CD4-positive, alpha-beta T cell treated with Interleukin-12 subunit alpha and Interleukin-12 subunit beta, for 1 hour (primary cell): Measurements from ENCODE around the gene PATJ.

Source experiments
- DNase-seq: peaks from one replicate; pipeline ENCODE4 v3.0.0-alpha.2; 2020

The PATJ gene

DNA sequence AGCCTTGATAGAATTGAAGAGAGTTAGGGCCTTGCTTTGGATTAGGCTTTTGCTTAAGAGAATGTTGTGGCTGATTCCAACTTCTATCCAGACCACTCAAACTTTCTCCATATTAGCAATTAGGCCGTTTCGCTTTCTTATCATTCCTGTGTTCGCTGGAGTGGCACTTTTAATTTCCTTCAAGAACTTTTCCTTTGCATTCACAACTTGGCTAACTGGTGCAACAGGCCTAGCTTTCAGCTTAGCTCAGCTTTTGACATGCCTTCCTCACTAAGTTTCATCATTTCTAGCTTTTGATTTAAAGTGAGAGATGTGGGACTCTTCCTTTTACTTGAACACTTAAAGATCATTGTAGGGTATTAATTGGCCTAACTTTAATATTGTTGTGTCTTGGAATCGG is 268.7 kb downstream of the PATJ start:
- DNase-seq = no peak

DNA sequence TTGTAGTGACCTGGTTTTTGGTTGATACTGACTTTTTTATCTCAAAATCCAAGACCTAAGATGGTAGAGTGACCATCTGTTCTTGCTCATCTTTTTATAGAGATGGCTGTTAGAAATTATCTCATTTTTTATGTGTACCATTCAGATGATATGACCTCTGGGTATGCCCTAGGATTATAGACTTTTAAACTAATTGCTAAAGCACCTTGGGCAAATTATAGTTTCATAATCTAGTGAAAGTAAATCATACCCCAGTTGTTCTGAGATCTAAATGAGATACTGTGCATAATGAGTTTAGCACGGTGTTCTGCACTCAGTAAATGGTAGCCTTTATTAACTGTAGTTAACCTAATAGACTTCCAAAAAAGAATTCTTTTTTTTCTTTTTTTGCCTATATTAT is 269.8 kb downstream of the PATJ start:
- DNase-seq = no peak

DNA sequence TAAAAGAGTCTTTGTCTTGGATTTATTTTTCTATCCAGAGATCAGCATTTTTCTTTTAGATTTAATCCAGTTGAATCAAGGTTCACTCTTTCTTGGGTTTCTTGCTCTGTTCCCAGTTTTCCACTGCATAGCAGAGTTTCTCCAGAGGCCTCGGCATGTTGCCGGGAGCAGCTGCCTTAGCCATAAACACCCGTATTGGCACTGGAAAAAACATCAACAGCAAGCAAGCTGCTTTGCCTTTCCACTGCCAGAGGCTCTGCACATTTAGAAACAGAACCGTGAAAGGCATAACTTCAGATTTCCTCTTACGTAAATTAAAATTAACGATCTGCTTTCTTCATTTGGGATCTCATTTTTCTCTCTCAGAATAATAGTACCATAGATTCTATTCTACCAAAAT is 270.6 kb downstream of the PATJ start:
- no peak for DNase-seq

DNA sequence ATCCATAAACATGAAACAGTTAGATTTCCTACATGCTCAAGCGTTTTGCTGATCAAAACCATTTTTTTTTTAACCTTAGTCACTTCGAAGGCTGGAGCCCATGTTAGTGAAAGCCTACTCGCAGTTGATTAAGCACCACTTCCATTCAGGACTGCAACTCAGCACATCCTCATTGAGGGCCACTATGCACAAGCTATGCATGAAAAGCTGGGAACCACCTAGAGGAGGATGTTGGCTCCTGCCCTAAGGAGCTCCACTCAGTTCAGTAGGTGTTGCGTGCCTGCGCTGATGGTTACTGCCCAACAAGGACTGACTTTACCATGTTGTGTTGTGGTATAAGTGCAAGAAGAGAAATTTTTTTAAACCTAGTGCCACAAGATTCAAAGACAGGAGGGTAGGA is 271.0 kb downstream of the PATJ start:
- DNase-seq = no peak

DNA sequence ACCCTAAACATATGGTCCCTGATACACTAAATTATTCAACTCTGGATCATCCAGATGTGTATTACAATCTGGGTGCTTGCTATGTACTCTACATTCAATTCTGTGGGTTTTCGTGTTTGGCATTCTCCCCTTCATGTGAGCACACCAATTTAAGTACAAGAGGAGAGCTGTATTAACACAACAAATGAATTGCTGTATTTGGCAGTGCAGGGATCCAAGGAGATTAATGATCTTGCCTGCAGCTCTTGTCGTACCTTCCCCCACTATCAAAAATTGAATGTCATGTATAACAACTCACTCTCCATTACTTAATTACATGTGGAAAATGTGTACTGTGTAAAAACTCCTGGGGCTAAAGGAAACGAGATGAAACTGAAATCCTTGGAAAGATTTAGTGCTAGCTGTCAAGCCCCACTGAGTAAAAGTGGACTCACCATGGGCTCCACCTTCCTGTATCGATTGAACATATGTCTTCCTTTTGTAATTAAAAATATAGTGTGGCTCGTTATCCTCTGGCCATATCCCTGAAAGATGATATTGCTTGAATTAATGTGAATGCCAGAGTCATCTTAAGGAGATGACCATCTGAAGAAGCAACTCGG is 280.2 kb downstream of the PATJ start:
- DNase-seq = no peak

DNA sequence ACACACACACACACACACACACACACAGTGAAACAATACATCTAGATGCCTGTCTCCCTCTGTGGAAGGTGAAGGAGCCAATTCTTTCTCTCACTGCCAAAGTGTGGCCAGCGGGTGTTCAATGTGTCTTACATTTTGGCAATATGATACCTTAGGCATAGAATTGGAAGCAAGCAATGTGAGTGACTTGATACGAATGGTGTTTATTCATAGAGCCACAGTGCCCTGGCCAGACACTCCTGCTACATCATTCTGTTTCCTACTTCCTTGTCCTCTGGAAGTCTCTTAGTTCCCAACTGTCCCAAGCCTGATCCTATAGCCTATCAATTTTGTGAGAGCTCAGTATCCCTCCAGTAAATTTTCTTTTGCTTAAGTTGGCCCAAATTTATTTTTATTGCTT is 282.4 kb downstream of the PATJ start:
- DNase-seq = no peak

DNA sequence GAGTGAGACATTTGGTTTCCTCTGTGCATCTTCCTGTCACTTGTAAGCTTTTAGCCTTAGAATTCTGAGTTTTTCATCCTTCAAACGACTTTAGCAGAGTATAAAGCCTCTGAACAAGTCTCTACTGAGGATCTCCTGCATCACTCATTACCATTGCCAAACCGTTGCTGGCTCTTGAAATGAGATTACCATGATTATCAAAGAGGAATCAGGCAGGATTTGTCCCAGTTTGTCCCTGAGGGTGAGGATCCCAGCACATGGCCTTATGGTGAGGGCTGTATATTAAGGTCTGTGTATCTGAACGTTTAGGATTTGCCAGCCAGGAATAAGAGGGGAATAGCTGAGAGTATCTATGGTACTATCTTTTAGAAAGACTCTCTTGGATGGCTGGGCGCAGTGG is 282.9 kb downstream of the PATJ start:
- no peak for DNase-seq

DNA sequence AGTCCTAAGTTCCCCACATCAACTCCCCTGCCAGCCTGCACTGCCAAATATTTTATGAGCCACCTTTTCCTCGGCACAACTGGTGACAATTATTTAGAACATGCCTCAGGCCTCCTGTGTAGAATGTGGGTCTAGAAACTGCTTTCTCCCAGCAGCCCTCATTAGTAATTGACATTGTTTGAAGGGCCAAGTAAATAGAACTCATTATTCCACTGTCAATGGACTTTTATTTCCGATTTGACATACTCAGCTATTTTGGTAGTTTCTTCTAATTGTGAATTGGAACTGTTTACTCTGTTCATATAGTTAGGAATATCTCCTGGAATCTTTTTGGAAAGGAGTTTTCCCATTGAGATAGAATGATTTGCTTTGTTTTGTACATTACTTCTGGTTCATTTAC is 283.6 kb downstream of the PATJ start:
- DNase-seq = no peak

DNA sequence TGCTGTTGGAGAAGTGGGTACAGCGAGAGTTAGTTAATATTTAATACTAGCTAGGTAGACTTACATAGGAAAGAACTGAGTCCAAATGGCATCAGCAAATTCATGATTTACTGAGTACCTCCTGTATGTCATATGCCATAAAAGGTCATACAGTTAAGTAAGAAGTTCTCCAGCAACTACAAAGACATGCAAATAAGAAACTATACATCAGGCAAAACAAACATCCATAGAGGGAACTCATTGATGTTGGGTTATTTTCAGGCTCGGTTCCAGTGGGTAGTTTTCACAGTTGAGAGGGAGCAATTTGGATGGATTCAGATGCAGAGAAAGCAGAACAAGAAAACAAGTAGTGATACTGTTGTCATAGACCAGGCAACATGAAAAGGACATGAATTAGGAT is 287.4 kb downstream of the PATJ start:
- no peak for DNase-seq

DNA sequence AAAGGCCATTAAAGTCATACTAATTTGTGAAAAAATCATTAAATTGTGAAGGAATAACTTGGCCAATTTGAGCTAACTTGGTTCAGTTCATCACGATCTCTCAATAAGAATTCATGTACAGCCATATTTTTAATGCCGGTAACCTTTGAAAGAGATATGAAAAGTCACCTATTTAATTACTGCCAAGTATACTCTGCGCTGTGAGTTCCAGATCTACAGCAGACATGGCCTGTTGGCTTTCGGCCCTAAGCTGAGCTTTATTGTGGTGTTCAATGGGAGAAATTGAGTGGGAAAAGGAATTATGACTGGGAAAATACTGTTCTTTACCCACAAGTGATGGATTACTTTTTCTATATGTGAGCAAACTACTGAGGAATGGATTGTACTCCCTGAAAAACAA is 292.5 kb downstream of the PATJ start:
- DNase-seq = no peak

DNA sequence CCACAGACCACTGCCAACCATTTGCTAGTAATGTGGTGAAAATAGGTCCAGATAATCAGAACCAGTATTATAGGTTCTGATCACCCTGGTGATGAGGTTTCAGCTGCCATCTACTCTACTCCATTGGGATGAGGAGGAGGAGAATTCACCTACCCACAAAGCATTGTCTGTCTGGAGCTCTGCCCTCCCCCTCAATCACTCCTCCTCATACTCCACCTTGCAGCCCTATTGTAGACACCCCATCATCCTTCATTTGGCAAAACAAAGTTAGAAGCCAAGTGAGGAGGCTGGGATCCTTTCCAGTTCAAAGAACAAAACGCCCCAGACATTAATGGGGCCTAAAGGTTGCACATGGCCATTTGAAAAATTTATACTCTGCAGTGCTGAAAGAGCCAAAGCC is 295.0 kb downstream of the PATJ start:
- no peak for DNase-seq

DNA sequence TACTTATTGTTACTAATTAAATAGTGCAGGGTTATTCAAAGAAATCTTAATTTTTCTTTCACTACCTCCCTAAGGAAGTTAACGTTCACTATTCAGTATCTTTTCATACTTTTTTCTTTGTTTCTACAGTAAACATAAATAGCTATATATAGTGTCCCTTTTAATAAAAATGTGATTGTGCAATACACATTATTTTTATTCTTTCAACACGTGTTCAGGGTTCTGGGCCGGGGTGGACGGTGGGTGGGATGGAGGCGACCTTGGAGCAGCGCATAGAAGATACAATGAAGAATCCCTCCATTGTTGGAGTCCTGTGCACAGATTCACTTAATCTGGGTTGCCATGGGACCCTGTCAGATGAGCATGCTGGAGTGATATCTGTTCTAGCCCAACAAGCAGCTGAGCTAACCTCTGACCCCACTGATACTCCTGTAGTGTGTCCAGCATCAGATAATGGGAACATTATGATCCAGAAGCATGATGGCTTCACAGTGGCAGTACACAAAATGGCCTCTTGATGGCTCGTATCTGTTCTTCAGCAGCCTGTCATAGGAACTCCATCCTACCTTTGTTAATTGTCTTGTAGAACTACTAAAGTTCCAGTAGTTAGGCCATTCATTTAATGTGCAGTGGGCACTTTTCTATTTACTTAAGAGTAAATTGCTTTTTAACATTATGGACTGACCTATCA is 296.5 kb downstream of the PATJ start:
- DNase-seq = no peak

DNA sequence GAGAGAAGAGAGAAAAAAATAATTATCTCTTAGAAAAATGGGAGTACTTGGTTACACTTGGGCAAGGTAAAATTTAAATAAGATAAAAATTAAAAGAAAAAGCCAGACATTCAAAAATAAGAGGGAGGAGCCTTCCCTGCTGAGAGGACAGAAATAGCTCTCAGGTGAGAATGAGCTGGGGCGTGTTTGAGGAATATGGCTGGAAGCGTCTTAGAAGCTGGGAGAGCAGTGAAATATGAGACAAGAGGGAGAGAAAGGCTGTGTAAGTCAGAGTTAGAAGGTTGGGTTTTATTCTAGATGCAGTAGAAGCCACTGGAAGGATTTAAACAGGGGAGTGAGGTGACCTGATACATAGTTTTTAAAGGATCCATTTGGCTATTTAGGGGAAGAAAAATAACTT is 298.2 kb downstream of the PATJ start:
- DNase-seq = no peak

DNA sequence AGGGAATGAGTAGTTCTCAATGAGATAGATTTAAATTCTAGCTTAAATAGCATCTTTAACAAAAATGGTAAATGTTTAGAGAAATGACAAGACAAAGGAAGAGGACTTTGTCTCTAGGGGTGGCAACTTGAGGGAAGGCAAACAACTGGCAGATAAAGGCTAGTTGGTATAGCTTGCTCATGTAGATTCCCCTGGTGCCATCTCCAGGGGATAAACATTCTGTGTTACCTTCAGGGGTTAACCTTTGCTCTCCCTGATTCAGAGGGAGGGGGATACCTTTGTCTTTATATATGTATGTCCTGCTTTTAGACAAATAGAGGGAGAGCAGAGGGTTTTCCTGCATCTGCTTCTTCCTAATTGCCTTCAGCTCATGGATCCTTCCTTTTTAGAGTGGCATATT is 298.7 kb downstream of the PATJ start:
- no peak for DNase-seq

DNA sequence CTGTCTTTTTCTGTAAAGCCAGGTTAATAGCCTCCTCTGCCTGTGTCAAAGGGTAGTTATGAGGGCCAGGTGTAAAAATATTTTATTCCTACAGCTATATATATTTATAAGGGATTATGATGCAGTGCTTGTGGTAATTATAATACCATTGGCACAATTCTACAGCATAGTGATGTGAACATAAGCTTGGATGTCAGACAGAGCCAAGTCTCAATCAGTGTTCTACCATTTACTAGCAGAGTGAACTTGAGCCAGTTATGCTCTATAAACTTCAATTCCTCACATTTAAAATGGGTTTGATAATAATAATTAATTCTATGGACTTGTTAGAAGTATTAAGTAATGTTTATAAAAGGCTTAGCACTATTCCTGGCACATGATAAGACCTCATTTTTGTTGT is 300.9 kb downstream of the PATJ start:
- DNase-seq = no peak

DNA sequence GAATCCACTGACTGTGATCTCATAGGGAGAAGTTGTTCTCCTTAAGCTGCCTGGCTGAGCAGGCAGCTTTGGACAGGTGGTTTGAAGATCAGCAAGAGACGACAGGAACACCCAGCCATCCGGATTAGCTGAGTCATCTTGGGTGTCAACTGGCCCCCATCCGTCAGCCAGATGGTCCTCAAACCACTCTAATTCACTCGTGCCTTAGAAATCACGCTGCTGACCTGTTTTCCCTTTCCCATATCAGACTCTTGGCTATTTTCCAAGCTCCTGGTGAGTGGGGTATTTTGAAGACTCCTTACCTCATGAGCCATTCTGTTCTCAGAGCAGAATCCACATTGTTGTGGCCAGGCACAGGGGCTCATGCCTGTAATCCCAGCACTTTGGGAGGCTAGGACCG is 303.3 kb downstream of the PATJ start:
- DNase-seq = no peak

DNA sequence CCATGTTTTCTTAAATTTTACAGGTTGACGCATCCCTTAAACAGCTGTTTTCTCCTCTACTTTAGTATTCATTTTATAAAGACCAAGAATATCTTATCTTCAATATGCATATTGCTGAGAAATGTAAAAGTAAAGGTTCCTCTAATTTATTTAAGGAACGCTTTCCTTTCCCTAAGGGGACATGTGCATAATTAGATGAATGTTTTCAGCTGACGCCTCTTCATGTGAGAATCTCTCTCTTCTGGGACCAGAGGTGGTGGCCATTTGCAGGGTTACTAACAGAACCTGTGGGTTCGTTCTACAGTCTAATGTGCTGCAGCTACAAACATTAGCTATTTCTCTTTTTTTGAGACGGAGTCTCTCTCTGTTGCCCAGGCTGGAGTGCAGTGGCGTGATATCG is 304.6 kb downstream of the PATJ start:
- no peak for DNase-seq

DNA sequence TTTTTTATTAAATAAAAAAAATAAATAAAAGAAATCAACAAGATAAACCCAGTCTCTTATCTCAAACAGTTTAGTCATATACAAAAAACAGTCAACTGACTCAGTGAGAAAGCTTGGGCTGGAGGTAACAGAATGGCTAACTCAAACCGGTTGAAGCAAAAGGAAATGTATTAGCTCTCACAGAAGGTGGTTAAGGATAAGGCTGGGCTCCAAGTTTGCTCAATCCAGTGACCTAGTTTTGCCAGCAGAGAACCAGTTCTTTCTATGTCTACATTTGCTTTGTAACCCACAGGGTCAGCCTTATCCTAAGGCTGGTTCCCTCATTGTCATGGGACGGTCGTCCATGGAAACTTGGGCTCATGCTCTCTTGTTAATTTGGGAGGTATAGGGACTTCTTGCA is 307.9 kb downstream of the PATJ start:
- DNase-seq = no peak

DNA sequence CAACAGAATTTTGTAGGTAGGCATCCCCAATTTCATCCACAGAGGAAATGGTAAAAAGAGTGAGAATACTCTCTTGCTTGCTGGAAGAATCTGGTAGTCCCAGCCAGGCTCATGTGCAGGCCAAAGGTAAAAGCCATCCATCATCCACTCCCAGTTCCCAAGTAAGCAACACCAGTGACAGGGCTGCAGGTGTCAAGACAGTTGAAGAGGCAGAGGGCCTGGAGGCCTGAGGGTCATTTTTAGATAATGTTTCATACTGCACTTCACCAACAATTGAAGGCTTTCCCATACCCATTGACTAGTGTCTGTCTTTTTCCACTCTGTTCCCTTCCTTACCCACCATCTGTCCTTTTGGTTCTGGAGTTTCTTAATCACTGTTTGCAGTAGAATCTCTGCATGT is 310.7 kb downstream of the PATJ start:
- no peak for DNase-seq

DNA sequence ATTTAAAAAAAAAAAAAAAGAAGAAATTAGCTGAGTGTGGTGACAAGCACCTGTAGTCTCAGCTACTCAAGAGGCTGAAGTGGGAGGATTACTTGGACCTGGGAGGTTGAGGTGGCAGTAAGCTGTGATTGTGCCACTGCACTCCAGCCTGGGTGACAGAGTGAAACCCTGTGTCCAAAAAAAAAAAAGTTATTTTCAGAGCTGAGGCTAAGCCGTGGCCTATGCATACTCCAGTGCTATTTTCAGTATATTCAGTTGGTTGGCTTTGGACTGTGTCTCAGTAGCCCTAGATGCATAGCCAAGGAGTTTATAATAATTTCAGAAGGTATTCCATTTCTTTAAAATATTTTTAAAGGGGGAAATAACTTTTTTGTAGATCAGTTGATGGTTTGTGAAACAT is 311.9 kb downstream of the PATJ start:
- no peak for DNase-seq

DNA sequence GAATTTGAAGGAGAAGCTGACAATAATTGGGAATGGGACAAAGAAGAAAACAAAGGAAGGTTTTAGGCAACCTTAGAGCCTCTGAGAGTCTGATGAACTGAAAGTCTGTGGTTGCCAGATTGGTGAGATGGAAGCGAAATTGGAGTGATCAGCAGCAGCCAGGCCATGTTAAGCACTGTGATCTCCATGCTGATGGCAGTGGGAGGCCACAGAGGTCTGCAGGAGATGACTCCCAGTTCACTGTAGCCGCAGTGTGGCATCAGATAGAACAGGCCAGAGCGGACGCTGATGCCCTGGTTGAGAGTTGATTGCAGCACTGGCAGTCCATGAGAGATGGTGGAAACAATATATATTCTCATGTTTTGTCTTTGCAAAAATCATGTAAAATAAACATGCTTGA is 314.9 kb downstream of the PATJ start:
- DNase-seq = no peak

DNA sequence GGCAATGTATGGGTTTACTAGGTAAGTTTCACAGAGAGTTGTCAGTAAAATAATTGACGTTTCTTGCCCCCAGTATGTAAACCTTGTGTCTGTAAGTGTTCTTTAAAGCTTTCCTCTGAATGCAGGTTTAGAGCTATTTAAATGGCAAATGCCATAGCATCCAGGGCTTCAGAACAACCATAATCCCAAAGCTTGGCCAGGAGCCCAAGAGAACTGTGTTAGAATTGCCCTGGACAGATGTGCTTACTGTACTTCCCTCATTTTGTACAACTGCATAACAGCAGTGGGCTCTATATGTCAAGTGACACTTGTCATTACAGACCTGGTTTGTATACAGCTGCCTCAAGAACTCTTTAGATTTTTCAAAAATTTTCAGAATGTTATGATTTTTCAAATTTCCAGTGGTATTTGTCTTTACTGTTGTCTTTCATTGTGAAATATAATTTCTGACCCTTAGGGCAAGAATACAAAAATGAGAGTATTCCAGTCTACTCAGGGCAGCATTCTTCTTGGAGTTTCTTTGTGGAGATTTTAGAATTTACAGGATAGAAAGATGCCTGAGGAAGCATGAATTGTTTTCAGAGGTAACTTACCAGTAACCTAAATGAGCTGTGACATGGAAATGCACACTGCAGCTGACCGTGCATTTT is 315.5 kb downstream of the PATJ start:
- no peak for DNase-seq

DNA sequence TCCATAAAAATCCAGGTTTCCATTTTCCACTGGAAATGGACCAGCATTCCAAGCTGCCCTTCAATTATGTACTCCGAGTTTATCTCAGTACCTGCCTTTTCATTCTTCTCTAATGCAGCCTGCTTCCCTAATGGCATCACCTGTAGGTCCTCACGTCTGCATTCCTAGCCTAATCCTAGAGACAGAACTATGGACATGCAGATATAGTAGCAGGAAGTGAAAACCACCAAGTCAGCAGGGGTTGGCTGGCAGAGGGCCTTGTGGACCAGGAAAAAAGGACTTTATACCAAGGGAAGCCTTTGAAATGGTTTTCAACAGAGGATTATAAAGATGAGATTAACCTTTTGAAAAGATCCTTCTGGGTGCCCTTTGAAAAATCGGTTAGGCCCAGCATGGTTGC is 316.7 kb downstream of the PATJ start:
- DNase-seq = no peak

DNA sequence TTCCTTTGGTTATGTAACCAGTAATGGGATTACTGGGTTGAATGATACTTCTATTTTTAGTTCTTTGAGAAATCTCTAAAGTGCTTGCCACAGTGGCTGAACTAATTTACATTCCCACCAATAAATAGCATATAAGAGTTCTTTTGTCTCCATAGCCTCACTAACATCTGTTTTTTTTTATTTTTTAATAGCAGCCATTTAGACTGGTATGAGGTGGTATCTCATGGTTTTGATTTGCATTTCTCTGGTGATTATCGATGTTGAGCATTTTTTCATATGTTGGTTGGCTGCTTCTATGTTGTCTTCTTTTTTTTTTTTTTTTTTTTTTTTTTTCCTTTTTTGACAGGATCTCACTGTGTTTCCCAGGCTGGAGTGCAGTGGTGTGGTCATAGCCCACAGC is 319.8 kb downstream of the PATJ start:
- no peak for DNase-seq
